Stimulated activated CD4-positive, alpha-beta T cell treated with anti-CD3 and anti-CD28 coated beads, TNF-alpha, amount 100 ng/mL, for 24 hours (primary cell): ENCODE results near the gene THUMPD3.

ENCODE experiments used
- DNase-seq, 3 experiments: peaks; one replicate each; pipeline ENCODE4 v3.0.0-alpha.2; 2020; ENCODE audit warnings: low read depth in 3 of 3

THUMPD3 gene, protein sequence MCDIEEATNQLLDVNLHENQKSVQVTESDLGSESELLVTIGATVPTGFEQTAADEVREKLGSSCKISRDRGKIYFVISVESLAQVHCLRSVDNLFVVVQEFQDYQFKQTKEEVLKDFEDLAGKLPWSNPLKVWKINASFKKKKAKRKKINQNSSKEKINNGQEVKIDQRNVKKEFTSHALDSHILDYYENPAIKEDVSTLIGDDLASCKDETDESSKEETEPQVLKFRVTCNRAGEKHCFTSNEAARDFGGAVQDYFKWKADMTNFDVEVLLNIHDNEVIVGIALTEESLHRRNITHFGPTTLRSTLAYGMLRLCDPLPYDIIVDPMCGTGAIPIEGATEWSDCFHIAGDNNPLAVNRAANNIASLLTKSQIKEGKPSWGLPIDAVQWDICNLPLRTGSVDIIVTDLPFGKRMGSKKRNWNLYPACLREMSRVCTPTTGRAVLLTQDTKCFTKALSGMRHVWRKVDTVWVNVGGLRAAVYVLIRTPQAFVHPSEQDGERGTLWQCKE

DNA sequence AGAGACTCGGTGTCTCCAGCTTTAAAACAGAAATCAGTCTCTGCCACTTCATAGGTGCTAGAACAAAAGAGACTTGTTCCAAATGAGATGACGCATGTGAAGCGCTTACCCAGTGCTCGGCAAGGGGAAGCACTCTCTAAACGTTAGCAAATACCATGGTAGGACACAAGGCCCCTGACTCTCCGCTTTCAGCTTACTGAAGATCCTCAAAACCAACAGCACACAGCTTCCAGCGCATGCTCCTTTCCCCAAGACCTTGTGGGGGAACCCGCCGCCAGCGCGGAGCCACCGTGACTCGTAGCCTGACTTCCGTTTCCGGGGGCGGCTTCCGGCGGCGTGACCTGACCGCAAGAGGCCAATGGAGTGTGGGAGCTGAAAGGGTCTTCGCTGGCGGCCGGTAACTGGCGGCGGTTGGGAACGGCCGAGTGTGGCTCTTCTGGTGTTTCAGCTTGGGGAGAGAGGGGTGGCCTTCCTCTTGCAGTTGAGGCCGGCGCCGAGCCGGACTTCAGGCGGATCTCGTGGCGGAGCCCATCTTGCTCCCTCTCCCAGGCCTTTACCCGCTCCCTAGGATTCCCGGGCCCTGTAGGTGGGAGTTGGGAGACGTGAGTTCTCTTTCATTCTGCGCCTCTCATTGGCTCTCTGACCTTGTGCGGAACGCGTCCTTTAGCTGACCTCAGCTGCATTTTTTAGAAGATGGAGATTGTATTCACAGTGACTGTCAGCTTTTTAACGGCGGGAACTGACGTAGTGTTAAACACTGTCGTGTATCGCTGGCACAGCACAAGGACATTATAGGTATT, at the start of gene THUMPD3:
Gene THUMPD3, plus strand, starts transcription at position 324 of the 800 bp plus-strand sequence. CDS start 2,015 bp downstream, outside the sequence.
- DNase-seq: peak; percentile 90 to 94 (median 93)

DNA sequence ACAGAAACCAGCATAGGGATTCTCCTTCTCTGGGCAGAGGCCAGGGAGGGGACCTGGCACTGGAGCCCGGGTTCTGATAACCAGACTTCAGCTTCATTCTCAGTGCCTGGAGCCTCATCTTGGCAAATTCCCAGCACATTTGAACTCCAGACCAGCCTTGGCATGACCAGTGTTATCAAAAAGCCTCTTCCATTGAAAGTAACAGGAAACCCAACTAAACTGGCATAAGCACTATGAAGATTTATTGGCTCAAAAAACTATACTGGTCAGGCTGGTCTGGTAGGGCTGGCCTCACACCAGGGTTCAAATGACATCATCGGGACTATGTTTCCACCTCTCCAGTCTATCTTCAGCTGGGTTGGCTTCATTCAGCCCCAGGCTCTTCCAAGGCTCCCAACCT, 48.1 kb upstream of the THUMPD3 start:
- DNase-seq: no peak

DNA sequence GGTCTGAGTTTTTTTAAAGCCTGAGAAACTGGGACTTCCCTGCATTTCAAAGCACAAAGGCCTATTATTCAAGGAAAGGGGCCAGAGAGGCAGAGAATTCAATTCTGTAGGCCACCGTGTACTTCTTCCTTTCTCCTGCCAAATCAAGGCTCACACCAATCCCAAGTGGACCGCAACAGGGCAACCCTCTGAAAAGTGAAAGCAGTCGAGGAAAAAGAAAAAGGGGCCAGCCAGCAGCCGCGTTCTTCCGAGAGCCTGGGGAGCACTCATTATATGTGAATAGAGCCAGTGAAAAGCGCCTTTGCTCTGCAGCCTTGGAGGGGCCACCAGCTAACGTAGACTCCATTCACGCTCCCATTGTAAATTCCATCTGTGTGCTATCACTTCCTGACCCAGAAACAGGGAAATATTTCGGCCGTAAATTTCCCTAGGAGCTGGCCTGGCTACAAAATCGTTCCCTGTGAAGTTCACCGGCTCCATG, 45.9 kb upstream of the THUMPD3 start:
- no peak for DNase-seq

DNA sequence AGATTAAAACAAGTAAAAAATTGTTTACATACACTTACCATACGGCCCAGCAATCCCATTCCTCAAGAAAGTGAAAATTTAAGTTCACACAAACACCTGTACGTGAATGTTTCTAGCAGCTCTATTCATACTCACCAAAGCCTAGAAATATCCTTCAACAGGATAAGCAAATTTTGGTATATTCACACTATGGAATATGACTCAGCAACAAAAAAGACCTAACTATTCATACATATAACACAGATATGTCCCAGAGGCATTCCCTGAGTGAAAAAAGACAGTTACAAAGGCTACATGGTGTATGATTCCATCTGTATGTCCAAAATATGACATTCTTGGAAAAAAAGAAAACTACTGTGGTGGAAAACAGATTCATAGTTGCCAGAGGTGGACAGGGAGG, 40.1 kb upstream of the THUMPD3 start:
- DNase-seq: no peak

DNA sequence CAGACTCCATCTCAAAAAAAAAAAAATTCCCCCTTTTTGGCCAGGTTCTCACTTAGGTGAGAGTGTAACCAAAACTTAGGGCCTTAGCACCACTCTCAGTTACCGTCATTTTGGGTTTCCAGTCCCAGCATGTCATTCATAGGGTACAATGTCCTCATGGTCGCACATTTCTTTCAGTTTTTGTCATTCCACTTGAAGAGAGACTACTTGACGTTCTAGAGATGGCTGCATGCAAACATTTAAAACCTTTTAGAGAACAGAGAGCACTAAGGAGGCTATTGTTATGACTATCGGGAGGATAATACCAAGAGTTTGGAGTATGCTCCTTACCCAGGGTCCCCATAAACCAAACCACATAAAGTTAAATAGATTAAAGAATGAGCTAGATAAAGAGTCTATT, 37.9 kb upstream of the THUMPD3 start:
- DNase-seq: no peak

DNA sequence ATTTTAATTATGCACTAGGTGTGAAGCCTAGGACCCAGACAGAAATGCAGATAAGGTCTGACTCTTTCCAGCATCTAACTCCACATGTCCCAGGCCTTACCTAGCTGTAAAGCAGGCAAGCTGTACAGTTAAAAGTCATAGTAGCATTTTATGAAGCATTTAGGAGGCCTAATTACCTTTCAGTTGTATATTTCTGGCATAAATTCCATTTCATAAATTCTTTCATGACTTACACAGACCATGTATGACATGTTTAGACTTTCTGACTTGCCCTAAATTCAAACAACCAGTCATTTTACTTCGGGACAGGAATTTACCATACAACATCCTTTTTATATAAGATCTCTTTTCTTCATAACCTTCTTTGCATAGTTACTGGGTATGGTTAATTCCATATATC, 35.3 kb upstream of the THUMPD3 start:
- no peak for DNase-seq

DNA sequence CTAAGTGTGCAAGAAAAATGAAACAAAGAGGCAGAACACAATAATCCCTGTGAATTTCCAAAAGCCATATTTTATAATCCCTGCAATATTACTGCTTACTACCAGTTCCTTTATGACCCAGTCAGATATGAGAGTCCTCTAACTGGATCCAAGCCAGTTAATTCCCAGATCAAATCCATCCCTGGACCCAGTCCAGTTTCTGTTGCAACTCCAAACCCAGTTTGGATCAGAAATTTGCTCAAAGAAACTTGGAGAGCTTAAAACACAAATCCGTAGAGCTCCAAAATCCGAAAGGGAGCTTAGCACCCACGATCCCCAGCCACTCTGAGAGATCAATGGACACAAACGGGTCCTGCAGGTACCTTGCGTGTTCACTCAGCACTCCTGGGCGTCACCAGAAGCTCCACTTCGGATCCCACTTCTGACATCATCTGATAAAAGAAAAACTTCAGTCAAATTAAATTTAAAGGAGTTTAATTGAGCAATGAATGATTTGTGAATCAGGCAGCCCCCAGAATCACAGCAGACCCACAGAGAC, 32.6 kb upstream of the THUMPD3 start:
- no peak for DNase-seq

DNA sequence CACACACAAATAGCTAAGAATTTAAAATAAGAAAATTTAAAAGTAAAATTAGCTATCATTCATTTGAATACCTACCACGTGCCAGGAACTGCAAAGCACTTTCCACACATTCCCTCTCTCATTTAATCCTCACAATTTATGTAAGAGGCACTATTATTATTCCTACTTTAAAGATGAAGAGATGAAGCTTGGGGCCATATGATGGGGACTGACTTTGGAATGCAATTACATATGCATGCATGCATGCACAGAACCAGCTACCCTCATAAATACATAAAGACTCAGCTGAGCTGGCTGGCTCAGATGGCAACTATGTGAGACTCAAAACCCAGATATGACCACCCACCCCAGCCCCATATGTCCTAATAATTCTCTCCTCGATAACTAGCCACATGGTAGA, 31.7 kb upstream of the THUMPD3 start:
- DNase-seq: no peak

DNA sequence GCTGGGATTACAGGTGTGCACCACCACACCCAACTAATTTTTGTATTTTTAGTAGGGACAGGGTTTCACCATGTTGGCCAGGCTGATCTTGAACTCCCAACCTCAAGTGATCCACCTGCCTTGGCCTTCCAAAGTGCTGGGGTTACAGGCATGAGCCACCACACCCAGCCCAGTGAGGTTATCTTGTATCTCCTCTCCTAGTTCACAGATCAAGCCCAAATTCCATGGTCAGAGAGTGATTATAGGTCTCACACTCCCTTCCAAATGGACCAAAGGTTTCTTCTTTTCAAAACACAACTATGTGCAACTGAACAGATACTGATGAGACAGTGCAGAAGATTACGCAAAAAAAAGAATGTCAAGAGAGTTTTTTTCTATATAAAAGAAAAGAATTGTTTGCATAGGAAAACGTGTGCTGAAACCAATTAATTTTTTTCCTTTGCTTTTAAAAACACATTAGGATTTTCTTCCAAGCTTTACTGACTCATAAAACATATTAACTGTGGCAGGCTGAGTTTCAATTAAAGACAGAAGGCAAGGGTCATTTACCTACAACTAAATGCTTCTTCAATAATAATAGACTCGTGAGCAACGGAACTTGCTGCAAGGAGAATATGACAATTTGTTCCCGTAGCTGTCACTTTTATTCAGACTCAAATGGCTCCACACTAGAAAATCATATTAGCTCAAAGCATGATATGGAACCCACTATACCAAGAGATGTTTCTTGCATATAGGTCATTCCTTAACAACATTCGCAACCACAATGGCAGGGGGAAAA, 30.4 kb upstream of the THUMPD3 start:
- no peak for DNase-seq

DNA sequence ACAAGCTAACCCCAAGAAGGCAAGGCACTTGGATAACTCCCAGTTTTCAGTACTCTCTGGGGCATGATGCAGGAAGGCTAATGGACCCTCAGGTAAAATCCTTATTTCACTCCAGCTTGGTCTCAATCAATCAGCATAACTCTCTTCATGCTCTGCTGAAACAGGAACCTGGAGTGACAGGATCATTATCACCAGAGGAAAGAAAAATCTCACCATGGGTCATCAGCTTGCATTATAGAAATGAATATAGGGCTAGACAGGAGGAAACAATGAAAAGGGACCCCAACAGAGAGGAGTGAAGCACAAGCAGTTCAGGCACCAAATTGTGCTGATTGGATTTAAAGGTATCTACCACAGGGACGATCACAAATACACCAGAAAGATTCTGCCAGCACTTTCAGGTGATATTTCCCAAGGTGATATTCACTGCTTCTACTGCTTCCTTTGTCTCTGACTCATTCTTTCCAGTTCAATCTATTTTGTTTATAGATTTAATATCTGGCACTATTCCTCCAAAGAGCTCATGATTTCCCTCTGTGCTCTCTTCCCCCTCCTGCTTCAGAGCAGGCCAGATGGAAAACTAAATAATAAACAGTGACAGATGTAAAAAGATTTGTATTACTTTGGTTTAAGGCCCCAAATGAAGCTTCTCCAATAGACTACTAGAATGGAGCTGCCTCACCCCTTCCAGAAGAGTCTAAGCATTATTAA, 22.9 kb upstream of the THUMPD3 start:
- no peak for DNase-seq

DNA sequence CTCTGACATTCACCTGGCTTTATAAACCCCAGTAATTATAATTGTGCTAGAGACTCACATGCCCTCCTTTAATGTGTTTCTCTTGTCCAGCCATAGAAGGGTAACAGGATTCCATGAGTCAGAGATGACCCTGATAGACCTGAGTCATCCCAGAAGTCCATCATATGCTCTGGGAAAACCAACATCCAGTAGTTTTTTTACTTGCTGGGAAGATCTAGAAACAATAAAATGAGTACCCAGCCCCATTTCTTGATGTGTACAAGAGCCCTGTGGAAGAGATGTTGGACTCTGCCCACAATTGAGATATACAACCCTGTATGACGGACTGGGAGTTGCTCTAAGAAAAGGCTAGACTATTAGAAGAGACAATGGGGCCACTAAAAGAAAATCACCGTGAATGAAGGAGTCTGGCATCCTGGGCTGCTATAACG, 22.4 kb upstream of the THUMPD3 start:
- DNase-seq: no peak

DNA sequence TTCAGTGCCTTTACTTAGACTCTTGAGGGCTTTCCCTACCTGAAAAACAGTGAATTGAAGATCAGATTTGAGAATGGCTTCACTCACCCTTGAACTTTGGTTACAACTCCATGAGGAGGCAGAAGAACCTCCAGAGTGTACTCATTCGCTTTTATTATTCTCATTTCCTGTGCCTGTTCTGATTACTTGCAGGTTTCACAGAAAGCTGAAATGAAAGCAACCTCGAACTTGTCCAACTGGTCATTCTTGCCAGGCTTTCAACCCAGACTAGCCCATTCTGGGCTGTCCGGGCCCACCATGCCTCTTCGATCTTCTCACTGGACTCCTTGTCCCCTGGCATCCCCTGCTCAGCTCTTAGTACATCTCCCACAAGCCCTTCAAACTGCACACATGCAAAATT, 20.2 kb upstream of the THUMPD3 start:
- no peak for DNase-seq

DNA sequence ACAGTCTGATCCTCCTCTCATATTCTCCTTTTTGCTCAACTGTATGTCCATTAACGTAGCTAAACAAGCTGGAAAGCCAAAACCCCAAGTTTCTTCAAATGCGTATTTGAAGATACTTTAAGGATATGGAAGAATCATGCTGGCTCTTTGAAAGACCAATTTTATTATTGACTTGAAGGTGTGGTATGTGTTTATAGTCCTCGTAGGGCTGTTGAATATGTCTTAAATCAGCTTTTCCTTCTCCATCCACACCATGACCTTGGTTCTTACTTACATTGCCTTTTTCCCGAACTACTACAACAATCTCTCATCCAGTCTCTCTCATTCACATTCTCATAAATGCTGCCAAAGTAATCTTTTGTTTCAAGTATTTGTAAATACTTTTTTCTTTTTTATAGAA, 19.7 kb upstream of the THUMPD3 start:
- DNase-seq: no peak

DNA sequence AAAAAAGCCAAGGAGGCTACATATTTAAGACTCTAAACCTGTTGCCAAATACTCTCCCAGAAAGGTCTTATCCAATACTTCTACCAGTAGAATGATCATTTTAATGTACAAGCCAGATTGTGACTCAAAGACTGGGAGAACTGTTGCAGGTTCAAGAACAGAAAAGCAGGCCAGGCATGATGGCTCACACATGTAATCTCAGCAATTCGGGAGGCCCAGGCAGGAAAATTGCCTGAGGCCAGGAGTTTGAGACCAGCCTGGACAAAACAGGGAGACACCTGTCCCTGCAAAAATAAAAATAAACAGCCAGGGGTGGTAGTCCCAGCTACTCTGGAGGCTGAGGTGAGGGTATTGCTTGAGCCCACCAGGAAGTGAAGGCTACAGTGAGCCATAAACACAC, 17.8 kb upstream of the THUMPD3 start:
- no peak for DNase-seq

DNA sequence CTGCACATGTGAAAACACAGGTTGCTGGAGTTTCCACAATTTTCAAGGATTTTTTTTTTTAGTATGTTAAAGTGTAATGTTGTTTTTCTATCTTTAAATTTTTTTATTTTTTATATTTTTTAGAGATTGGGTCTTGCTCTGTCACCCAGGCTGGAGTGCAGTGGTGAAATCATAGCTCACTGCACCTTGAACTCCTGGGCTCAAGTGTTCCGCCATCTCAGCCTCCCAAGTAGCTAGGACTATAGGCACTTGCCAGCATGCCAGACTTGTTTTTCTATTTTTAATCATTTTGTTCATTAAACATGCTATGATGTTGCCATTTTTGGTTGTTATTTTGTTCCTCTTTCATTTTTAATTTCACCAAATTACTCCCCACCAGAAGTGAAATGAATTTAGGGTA, 16.7 kb upstream of the THUMPD3 start:
- DNase-seq: no peak

DNA sequence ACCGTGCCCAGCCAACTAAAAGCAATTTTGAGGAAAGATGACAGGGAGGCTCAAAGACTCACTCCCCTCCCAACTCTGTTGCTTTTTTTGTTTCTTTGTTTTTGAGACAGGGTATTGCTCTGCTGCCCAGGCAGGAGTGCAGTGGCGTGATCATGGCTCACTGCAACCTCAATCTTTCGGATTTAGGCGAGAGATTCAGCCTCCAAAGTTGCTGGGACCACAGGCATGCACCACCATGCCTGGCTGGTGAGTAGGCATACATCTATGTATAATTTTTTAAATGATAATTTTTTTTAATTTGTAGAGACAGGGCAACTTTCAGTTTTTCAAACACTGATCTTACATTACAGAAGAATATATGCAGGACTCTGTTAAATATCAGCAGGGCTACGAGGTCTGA, 15.8 kb upstream of the THUMPD3 start:
- no peak for DNase-seq

DNA sequence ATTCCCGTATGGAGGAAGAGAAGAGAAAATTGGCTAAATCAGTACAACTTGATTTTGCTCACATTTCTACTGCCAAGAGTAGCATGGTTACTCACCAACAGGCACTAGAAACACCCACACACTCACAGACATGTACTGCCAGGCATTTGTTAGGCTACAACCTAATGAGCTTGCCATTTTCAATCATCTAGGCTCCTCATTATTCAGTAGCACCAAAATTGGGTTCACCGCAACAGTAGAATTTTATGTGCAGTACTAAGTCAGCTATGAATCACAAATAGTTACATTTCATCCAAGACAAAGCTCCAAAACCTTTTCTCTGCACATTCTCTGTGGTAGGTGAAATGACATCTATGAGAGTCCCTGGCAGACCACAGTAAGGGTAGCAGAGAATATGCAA, 15.0 kb upstream of the THUMPD3 start:
- DNase-seq: no peak

DNA sequence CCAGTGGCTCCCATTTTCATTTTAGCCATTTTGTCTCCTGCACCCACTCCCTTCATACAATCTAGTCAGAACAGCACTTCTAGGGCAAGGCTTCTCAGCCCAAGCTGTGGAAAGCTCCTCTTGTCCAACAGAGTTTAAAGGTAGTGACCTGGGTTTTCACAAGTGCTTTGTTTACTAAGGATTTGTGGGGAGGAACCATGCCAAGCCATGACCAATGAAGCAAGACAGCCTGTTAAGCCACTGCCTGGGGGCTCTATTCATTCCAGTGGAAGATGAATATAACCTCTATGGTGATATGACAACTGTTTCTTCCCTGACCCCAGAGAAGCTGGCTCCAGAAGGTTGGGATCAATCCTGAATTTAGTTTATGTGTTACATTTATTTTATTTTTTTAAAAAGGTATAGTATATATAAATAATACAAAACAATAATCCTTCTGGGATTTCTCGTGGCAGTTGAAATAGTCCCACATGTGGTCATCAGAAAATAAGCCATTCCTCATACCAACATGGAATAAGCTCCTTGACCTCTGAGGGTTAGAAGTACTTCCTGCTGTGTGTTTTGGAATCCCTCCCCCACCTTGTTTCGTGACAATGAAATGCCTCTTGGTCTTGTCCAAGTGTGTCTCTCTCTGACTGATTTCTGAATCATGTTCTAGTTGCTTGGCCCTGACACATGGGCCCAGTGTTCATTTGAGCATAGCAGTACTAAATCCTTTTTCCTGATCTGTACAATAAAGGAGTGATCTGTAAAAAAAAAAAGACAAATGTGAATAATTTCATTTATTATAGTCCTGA, 13.3 kb upstream of the THUMPD3 start:
- DNase-seq: no peak

DNA sequence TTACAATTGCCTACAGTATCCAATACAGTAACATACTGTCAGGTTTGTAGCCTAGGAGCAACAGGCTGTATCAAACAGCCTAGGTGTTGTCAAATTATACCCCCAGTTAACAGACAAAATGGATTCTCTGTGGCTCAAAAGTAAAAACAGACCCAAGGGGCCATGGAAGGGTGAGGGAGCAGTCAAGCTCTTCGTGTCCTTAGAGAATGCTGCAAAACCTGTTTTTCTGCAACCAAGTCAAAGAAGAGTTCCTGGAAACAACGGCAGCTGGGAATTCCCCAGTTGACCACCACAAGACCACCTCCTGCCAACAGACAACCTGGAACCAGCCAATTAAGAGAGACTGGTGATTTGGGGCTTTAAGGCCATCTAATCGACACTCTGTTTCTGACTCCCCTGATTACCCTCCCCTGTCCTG, 11.1 kb upstream of the THUMPD3 start:
- DNase-seq: no peak
